8988T (cell line): Measurements from ENCODE around the gene AOPEP.

Experiments
- DNase-seq: peaks from one replicate; pipeline ENCODE4 v3.0.0; 2011

AOPEP gene

DNA sequence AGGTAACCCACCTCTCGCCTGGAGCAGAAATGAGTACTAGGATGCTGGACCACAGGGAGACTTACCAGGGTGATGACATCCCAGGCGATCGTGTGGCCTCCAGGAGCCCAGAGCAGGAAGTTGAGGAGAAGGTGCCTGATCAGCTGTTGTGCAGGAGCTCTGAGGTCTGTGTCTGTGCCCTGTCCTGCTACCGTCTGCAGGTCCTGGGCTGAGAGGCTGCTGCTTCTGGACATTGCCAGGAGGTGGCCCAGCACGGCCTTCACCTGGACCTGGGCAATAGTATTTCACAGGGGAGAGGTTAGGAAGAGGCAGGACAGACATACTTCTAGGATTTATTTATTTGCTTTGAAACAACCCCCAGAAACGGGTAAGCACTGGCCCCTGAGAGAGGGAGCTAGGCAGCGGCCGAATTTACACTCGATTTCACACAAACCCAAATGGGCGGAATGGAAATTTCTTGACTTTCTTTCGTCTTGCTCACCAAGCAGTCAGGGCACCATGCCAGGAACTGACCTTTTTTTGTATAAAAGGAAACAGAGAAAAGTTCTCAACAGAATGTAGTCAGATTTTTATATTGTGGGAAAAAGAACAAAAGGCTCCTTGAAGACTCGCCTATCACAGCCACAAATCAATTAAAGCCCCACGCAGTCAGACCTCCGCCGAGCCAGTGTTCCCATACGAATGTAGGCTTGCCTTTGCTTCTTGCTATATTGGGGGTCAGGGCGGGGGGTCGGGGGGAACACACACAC lies 380.7 kb downstream of the AOPEP start:
- no peak for DNase-seq

- DNase-seq, result no peak
Measured at GRCh38 chr9:95107976-95108375, 381.5 kb downstream of the AOPEP start.

DNA sequence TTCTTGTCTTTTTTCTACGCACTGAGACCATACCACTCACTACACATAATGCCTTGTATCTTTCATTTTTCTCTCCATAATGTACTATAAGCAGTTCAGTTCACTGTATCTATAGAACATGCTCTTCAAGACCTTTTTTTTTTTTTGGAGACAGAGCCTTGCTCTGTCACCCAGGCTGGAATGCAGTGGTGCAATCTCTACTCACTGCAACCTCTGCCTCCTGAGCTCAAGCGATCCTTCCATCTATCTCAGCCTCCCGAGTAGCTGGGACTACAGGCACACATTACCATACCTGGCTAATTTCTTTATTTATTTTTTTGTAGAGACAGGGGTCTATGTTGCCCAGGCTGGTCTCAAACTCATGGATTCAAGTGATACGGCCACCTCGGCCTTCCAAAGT lies 382.3 kb downstream of the AOPEP start:
- DNase-seq, result no peak

GRCh38 chr9:95109456-95109855 lies 383.0 kb downstream of the AOPEP start:
- no peak for DNase-seq

DNA sequence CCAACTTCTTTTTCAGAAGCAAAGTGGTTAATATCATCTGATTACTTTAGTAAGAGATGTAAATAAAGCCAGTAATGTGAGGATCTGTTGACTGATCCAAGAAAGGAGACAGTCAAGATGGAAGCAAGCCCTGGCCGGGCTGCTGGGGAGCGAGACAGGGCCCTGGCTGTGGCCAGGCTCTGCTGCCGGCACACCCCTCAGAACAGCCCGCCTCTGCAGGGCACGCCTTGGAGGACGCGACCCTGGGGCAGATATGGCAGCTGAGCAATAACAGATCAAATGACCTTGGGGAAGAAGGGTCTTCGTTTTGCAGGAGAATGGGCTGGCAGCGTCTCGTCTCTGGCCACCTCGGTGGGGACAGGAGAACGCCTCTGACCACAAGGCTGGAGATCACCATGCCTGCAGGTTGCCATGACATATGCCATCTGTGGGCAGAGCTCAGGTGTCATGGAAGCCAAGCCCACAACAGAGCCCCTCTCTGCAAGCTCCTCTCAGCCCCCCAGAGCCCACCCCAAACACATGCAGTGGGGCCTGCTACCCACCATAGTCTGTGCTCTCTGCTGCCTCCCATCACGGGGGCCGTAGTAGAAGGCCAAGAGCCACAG lies 384.5 kb downstream of the AOPEP start:
- DNase-seq, result no peak

DNA sequence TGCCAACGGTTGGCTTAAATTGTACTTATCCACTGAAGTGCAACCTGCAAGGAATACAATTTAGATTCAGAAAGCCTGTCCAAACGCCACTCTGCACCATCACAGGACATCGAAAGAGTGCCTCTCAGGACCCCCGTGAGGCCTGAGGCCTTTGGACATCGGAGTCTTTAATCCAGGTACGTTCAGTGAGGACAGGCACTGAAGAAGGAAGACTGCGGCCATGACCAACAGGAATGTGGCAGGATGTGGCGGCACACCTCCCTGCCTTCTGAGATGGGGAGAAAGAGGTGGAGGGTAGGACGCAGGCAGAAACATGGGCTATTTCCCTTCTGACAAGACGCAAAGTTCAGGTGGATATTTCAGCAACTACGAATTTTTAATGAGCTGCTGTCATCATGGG lies 385.2 kb downstream of the AOPEP start:
- no peak for DNase-seq

DNA sequence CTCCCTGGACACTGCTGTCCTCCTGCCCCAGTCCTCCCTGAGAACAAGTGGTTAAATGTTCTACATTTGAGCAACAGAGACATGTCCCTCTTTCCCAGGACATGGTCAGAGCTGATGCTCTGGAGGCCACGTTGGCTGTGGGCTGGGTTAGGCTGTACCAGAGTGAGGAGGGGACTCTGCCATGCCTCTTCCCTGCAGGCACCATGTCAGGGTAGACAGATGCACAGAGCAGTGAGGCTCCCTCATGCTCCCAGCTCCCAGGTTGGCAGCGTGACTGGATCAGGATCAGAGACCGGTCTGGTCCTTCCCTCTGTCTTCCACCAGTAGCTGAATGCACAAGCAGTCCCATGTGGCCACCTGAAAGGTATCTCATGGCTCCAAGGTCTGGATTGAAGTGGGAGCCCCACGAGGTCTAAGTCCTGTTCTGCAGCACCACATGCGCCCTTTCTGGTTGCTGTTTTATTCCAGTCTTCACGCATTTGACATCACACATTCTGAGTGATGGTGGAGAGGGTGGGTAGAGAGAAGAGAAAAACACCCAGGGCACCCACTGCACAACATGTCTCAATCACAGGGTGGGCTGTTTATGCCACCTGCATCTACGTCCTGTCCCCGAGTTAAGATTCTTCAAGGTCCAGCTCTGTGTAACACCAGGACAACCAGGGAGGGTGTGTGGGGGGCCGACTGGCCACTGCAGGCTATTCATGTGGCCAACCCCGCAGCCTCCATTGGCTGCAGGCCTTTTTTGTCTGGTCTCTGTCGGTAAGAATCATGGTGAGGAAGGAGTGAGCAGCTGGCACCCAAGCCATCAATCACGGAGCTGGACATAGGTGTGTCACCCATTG lies 386.2 kb downstream of the AOPEP start:
- no peak for DNase-seq

GRCh38 chr9:95115104-95115503 lies 388.6 kb downstream of the AOPEP start:
- no peak for DNase-seq

DNA sequence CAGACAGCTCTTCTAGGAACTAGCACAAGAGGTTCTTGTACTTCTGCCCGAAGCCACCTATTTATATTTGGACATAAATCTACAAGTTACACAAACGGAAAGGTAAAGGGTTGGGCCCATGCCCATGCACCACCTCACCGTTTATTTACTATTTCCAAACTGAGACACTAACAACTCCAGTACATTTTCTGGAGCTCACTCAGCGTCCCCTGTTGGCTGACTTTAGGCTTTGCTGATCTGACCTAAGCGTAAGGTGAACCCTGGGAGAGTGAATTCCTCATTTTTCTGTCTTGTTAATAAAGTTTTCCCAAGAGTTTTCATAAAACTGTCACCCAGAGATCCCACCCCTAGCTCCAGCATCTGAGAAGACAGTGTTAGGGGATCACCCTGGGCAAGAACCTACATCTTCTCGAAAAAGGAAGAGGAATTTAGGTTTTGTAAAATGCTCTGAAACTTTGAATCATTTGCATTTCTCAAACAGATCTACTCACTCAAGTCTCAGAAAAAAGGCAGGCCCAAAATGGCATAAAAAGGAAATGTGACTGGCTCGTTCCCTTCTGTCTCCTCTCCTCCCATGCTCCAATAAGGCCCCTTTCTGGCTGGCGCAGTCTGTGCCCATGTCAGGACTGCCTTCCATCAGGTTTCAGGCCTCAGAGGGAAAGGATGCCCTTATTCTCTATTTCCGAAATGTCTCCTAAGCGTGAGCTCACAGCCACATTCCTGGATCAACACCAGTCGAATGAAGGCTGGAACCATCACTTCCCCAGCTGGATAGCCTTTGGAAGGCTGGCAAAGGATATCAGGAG lies 389.7 kb downstream of the AOPEP start:
- DNase-seq, result no peak

DNA sequence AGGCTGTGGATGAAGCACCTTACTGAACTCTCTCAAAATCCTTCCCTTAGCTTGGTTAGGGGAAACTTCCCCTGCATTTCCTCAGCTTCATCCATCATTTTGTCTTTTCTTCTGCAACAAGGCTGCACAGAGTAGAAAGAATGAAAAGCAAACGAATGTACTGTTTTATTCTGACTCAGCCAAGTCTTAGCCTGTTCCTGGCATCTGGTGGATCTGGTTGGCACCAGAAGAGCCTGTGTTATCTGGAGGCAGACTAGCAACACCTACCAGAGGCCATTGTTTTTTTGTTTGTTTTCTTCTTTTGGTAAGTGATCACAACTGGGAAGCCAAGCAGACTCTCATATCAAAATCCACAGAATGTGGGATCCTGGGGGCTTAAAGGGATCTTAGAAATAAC lies 390.3 kb downstream of the AOPEP start:
- no peak for DNase-seq

DNA sequence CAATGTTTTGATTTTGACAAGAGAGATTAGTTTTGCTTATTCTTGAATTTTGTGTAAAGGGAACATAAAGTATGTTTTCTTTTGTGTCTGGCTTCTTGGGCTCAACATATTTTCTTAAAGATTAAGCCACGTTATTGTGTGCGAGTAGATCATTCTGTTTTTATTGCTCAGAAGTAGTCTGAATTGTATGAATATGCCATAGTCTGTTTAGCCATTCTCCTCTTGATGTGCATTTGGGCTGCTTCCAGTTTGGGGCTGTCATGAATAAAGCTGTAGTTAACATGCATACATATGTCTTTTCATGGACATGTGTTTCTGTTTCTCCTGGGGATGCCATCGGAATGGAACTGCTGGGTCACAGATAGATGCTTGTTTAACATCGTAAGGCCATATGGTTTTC lies 392.1 kb downstream of the AOPEP start:
- DNase-seq, result no peak

- DNase-seq, result no peak
Measured at GRCh38 chr9:95120781-95121370, 394.4 kb downstream of the AOPEP start.

DNA sequence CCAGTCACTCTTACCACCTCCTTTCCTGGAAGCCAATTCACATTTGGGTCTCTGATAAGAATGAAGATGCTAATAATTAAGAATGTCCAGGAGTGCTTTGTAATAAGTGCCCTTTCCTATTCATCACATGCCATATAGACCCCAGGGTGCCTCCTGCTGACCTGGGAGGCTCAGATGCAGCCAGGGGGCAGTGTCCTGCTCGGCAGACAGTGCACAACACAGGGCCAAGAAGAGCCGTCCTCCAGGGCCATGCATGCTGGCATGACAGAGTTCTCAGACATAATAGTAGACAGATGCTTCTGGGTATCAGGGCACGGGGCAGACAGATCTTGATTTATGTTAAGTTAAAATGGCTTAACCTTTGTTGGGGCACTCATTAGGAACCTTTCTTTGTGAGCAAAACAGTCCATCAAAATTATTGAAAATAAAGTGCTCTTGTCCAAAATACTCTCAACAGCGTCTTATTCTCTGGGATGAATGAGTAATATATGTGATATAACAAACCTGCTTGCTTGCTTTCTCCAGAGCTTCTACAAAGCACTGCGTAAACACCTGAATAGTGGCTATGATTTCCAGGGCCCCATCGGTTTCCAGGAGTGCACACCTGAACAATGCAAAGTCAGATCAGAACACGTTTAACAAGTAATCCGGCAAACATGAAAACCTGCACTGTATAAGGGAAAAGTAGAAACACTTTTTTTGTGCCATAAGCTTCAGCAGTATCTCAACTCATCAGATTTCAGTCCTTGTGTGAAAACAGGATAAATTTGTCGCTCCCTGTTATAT lies 398.3 kb downstream of the AOPEP start:
- no peak for DNase-seq

DNA sequence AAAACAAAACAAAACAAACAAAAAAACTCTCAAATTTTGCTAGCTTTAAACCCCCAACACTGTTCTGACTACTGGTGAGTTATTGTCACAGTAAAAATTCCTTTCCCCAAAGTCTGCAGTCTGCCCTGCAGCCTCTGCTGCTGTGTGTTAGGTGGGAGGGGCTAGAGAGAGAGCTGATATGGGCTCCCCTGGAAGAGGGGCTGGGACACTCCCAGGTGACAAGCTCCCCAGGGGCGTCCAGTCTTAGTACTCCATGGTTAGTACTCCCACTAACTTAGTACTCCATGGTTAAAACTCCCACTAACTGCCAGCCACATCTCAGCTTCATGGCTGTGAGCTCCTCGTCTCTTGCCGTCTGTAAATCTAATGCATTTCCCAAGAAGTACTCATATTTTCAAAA lies 399.2 kb downstream of the AOPEP start:
- no peak for DNase-seq

GRCh38 chr9:95126739-95127138 lies 400.2 kb downstream of the AOPEP start:
- DNase-seq, result no peak

- DNase-seq, result peak; percentile 62
Measured at GRCh38 chr9:95127249-95128176, 401.0 kb downstream of the AOPEP start.

- no peak for DNase-seq
Measured at GRCh38 chr9:95128177-95128524, 401.7 kb downstream of the AOPEP start.

DNA sequence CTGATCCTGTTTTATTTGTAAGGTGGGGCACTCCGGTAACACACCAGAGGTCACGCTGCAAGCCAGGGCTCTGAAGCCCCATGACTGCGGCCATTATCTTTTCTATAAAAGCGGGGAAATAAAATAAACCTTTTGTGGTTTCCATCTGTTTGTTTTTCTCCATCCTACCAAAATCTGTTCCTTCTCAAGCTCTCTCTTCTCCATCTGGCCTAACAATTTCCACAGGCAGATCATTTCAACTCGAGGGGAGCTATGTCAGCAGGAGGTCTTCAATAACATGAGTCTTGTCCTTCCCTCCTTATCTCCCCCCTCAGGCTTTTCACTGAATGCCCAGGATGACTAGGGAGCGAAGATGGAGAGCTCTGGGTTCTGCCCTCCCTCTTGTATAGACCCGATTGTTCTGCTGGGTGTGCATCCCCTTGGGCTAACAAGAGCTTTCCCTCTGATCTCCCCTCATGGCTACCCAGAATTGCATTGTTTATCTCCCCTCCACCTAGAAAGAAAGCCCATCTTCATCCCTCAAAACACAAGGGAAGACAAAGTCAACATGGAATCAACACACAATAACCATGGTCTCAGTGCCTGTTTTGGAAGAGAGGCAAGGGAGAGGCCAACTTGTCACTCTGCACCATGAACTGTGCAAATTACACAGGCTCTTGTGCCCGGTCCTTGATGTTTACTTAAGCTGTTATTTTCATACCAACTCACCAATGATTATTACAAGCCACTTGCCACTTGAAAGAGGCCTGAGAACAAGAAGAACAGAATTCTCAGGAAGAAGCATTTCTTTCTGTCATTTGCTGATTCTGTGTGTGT lies 403.2 kb downstream of the AOPEP start:
- no peak for DNase-seq

DNA sequence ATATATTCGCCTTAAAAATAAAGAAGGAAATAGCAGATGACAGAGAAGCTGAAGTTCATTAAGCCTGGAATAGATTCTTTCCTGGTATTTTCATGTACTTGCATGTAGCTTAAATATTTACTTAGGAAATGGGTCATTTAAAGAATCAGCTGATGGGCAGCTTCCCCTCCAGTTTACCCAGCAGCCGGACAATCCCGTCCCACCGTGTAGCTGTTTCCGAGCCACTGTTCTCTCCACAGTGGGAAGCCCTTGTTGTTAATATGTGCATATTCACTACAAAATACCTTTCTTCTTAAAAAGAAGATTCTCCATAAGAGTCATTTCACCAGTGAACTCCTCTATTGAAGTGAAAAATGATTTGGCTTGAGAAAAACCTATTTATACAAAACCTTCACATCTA lies 404.0 kb downstream of the AOPEP start:
- no peak for DNase-seq
